Peyer's patch (tissue), 4 donors: ENCODE measurements around the gene SSPN.

ENCODE experiments used
- CTCF ChIP-seq, 6 experiments: fragments of 450-650 bp in 4 of 6; fragments of 200-600 bp in 2 of 6; sonication (generic) in 1 of 6; IDR thresholded peaks; one replicate each; pipeline ENCODE4 v1.5.1; 2017 to 2019; ENCODE audit warnings: antibody characterized with exemption in 6 of 6, mild to moderate bottlenecking in 3 of 6, moderate library complexity in 1 of 6
- POLR2A ChIP-seq, 2 donors: fragments of 450-650 bp; IDR thresholded peaks; one replicate each; pipeline ENCODE4 v1.5.1; 2017; ENCODE audit warnings: antibody characterized with exemption in 2 of 2, mild to moderate bottlenecking in 2 of 2, moderate library complexity in 2 of 2

GRCh38 chr12:26290565-26290964 lies 95.2 kb downstream of the SSPN start:
- TF ChIP-seq CTCF (IDR thresholded peaks at IDR 0.05) (no peak), POLR2A (IDR thresholded peaks at IDR 0.05) (no peak)
